ENCODE data around the gene TRDMT1. TPM values are rescaled to one million over a fixed set of nuclear protein-coding genes. Genes with fewer than 3 reads are reported as not detected.

The TRDMT1 gene
- total and polyA plus RNA-seq, 2 donors (not counting 1 experiment from before 2014, with no cell fraction given), result 3.0 to 20.4 TPM

DNA sequence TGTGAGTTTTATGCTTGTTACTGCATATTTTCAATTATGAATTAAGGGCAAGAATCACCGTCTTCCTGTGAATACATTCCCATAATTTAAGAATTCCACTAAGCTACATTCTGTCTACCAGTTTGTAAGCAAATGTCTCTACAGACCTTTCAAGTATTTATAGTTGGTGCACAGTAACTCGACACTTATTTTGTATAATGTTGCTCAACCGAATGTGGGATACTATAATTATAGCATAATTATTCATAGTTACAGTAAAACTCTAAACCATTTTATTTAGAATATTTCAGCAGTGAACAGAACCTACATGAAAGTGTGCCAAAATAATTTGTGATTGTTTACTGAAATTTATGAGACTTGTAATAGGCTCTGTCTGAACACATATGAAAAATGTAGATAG, 54.6 kb downstream of the TRDMT1 start:
- H3K9me3 Mint-ChIP-seq (ENCODE audit: insufficient read depth), result peaks cover 2% of the 10 kb centered on the region
- CTCF ChIA-PET, result no interaction called here
- H2AFZ ChIP-seq (ENCODE audit: insufficient read depth, low read depth, low read length, poor library complexity, severe bottlenecking), result no peak overlapping the region
- H3K79me2 ChIP-seq (ENCODE audit: control insufficient read depth, insufficient read depth, low read length), result no peaks in the 10 kb centered on the region
- no peak for ATAC-seq (ENCODE audit: low read depth)
- no peak overlapping the region for H3K9ac ChIP-seq (ENCODE audit: low read length)
- H3K27ac Mint-ChIP-seq, result no peak overlapping the region
- POLR2A ChIA-PET, result no interaction called here
- H3K4me3 Mint-ChIP-seq, result no peak overlapping the region
- intact Hi-C loops (cut with micrococcal nuclease), result no loop called here
- no peaks in the 10 kb centered on the region for H3K36me3 ChIP-seq (replicated peaks in 1 of 2; ENCODE audit: control extremely low read depth in 1 of 2, control insufficient read depth in 1 of 2, extremely low read depth in 1 of 2, insufficient read depth in 2 of 2, low read length in 1 of 2)
- no peaks in the 10 kb centered on the region for H3K27me3 Mint-ChIP-seq
- DNase-seq, result no peak
- no peak overlapping the region for H3K27ac ChIP-seq (ENCODE audit: low read length in 2 of 2)
- H3K4me2 ChIP-seq (replicated peaks; ENCODE audit: low read depth, low read length, poor library complexity, severe bottlenecking), result no peak overlapping the region
- no peak for TF ChIP-seq EZH2 (IDR thresholded peaks at IDR 0.05; ENCODE audit: borderline replicate concordance, insufficient read depth, low read depth, low read length, poor library complexity, severe bottlenecking)
- TF ChIP-seq, protein P1, sequence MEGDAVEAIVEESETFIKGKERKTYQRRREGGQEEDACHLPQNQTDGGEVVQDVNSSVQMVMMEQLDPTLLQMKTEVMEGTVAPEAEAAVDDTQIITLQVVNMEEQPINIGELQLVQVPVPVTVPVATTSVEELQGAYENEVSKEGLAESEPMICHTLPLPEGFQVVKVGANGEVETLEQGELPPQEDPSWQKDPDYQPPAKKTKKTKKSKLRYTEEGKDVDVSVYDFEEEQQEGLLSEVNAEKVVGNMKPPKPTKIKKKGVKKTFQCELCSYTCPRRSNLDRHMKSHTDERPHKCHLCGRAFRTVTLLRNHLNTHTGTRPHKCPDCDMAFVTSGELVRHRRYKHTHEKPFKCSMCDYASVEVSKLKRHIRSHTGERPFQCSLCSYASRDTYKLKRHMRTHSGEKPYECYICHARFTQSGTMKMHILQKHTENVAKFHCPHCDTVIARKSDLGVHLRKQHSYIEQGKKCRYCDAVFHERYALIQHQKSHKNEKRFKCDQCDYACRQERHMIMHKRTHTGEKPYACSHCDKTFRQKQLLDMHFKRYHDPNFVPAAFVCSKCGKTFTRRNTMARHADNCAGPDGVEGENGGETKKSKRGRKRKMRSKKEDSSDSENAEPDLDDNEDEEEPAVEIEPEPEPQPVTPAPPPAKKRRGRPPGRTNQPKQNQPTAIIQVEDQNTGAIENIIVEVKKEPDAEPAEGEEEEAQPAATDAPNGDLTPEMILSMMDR (IDR thresholded peaks at IDR 0.05), result no peak
- no peaks in the 10 kb centered on the region for H3K27me3 ChIP-seq (replicated peaks in 1 of 4; ENCODE audit: control extremely low read depth in 1 of 4, control insufficient read depth in 3 of 4, insufficient read depth in 4 of 4, low read length in 3 of 4)
- H3K4me1 Mint-ChIP-seq, result no peaks in the 10 kb centered on the region
- H3K9me3 ChIP-seq (ENCODE audit: control extremely low read depth in 1 of 3, control insufficient read depth in 2 of 3, insufficient read depth in 1 of 3, low read length in 2 of 3), result no peaks in the 10 kb centered on the region
- H3K4me1 ChIP-seq (ENCODE audit: control insufficient read depth in 2 of 2, insufficient read depth in 2 of 2, low read length in 2 of 2), result no peaks in the 10 kb centered on the region
- H4K20me1 ChIP-seq (ENCODE audit: control insufficient read depth, insufficient read depth, low read length, poor library complexity, severe bottlenecking), result no peaks in the 10 kb centered on the region
- no CpG with 5 or more reads among the region's 3 CpGs for WGBS (ENCODE audit: insufficient coverage)
- no peak overlapping the region for H3K4me3 ChIP-seq (ENCODE audit: control extremely low read depth in 1 of 5, extremely low read depth in 1 of 5, insufficient read depth in 1 of 5, low read depth in 2 of 5, low read length in 4 of 5)

DNA sequence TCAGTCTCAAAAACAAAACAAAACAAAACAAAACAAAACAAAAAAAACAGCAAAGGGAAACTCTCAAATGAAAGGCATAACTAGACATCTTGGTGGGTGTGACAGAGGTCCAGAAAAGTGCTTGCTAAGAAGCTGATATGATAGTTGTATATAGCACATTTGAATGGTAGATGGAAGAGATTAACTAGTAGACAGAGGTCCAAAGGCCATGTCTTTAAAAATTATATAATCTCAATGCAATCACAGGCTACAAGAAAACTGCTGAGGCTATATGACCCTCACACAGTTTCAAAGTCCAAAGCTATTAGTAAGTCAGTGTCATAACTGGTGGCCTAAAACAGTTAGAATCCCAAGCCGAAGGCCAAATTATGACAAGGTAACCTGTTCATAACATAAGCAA, 56.2 kb downstream of the TRDMT1 start:
- CTCF ChIA-PET, result no interaction called here
- POLR2A ChIA-PET, result interaction anchor here (0.6 kb wide), 1 partner anchor 9 kb away, joined by 5 read pairs; no protein-coding TSS in a partner anchor

More for the DNA sequence above, 56.2 kb downstream of the TRDMT1 start:
- H3K4me1 ChIP-seq (ENCODE audit: control insufficient read depth in 2 of 2, insufficient read depth in 2 of 2, low read length in 2 of 2), result no peaks in the 10 kb centered on the region
- H3K4me3 ChIP-seq (ENCODE audit: control extremely low read depth in 1 of 5, extremely low read depth in 1 of 5, insufficient read depth in 1 of 5, low read depth in 2 of 5, low read length in 4 of 5), result no peak overlapping the region
- no peak overlapping the region for H2AFZ ChIP-seq (ENCODE audit: insufficient read depth, low read depth, low read length, poor library complexity, severe bottlenecking)
- no peak for DNase-seq
- no peak overlapping the region for H3K27ac ChIP-seq (ENCODE audit: low read length in 2 of 2)
- H3K9me3 Mint-ChIP-seq (ENCODE audit: insufficient read depth), result peaks cover 5% of the 10 kb centered on the region
- intact Hi-C loops (cut with micrococcal nuclease), result no loop called here
- no peaks in the 10 kb centered on the region for H3K79me2 ChIP-seq (ENCODE audit: control insufficient read depth, insufficient read depth, low read length)
- no peaks in the 10 kb centered on the region for H3K27me3 ChIP-seq (replicated peaks in 1 of 4; ENCODE audit: control extremely low read depth in 1 of 4, control insufficient read depth in 3 of 4, insufficient read depth in 4 of 4, low read length in 3 of 4)
- no peaks in the 10 kb centered on the region for H4K20me1 ChIP-seq (ENCODE audit: control insufficient read depth, insufficient read depth, low read length, poor library complexity, severe bottlenecking)
- H3K27ac Mint-ChIP-seq, result no peak overlapping the region
- no peaks in the 10 kb centered on the region for H3K4me1 Mint-ChIP-seq
- peaks cover 0 to 5% (median 1%) of the 10 kb centered on the region in 3 donors for H3K9me3 ChIP-seq (ENCODE audit: control extremely low read depth in 1 of 3, control insufficient read depth in 2 of 3, insufficient read depth in 1 of 3, low read length in 2 of 3)
- H3K4me3 Mint-ChIP-seq, result no peak overlapping the region
- no peak for ATAC-seq (ENCODE audit: low read depth)
- H3K27me3 Mint-ChIP-seq, result no peaks in the 10 kb centered on the region
- no CpG with 5 or more reads among the region's 1 CpG for WGBS (ENCODE audit: insufficient coverage)
- no peak for TF ChIP-seq EZH2 (IDR thresholded peaks at IDR 0.05; ENCODE audit: borderline replicate concordance, insufficient read depth, low read depth, low read length, poor library complexity, severe bottlenecking)
- TF ChIP-seq, protein P1 (IDR thresholded peaks at IDR 0.05), result no peak
- no peaks in the 10 kb centered on the region for H3K36me3 ChIP-seq (replicated peaks in 1 of 2; ENCODE audit: control extremely low read depth in 1 of 2, control insufficient read depth in 1 of 2, extremely low read depth in 1 of 2, insufficient read depth in 2 of 2, low read length in 1 of 2)
- H3K9ac ChIP-seq (ENCODE audit: low read length), result no peak overlapping the region
- no peak overlapping the region for H3K4me2 ChIP-seq (replicated peaks; ENCODE audit: low read depth, low read length, poor library complexity, severe bottlenecking)

Measured in B cell (primary cell).